GM18508 (cell line): ENCODE results near the gene ADAMTS8.

Experiments
- ATAC-seq: cut with Tn5 transposase; IDR thresholded peaks from one replicate; pipeline ENCODE4 v1.9.1; 2021; ENCODE audit warnings: moderate number of reproducible peaks; ENCODE audit not compliant: insufficient read depth, unreplicated experiment

The ADAMTS8 gene

DNA sequence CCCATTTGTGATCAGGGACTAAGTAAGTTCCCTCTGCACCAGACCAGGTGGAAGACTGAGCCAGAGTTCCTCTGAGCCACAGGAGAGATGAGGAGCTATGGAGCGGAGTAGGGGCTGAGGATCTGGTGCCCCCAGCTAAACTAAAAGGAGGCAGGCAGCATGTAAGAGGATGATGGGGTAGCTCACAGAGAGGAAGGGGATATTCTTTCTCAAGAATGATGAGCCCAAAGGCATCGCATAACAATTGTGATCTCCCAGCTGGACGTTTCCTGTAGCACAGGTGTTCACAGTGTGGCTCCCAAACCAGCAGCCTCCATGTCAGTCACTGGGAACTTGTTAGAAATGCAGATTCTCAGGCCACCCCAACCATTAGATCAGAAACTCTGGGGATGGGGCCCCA lies 24.4 kb downstream of the ADAMTS8 start:
- no peak for ATAC-seq

DNA sequence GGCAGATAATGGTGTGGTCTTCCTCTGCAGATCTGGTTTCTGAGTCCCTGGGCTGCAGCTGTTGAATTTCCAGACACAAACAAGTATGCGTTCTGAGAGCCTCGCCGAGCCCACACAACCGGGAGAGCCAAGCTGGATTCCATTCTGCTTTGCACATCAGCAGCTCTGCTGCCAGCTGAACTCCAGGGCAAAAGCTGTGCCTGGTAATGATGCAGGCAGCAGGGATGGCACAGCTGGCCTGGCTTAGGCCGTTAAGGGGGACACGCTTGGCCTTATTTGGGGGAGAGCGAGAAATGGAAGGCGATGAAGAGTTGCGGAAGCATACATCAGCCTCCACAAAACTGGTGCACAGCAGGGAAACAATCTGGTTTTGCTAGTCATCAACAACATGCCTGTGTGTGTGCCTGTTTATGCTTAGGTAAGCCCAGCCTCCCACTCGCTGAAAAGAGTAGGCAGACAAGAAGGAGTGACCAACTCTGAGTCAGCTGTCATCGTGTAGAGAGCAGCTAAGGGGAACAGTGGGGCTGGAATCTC lies 25.1 kb downstream of the ADAMTS8 start:
- no peak for ATAC-seq

GRCh38 chr11:130402570-130402969 lies 25.8 kb downstream of the ADAMTS8 start:
- no peak for ATAC-seq

- ATAC-seq, result no peak
Measured at GRCh38 chr11:130400781-130401483, 27.5 kb downstream of the ADAMTS8 start.

- ATAC-seq, result no peak
Measured at GRCh38 chr11:130399196-130399595, 29.2 kb downstream of the ADAMTS8 start.

- no peak for ATAC-seq
Measured at GRCh38 chr11:130397780-130398179, 30.6 kb downstream of the ADAMTS8 start.

DNA sequence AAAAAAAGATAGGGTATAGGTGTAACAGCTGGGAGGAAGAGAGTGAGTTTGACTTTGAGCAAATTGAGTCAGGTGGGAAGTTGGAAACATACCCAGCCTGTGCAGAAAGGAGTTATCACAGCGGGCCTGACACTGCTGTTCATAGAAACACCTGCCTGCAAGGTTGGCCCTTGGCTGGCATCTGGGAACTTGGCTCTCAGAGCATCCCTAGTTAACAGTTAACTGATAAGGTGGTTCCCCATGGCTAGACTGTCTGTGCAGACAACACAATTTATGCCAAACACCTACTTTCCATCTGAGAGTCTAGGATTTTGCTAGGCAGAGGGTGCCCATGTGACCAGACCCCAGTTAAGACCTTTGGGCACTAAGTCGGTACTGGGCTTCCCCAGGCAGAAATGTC lies 31.4 kb downstream of the ADAMTS8 start:
- no peak for ATAC-seq

DNA sequence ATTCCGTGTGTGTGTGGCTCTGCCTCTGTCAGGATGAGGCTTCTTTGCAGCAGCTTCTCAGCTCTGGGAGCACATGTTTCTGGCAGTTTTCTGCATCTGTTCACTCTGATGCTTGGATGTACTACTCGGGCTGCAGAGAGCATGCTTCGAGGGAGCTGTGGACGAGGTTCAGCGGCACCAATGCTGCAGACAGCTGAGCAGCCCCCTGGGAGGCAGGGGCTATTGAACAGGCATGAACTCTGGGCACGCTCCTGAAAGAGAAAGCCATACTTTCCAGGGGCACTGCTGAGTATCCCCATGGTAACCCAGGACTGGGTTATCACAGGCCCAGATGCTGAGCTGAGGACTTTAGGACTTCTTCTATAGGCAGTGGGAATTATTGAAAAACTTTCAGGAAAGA lies 33.8 kb downstream of the ADAMTS8 start:
- ATAC-seq, result no peak

DNA sequence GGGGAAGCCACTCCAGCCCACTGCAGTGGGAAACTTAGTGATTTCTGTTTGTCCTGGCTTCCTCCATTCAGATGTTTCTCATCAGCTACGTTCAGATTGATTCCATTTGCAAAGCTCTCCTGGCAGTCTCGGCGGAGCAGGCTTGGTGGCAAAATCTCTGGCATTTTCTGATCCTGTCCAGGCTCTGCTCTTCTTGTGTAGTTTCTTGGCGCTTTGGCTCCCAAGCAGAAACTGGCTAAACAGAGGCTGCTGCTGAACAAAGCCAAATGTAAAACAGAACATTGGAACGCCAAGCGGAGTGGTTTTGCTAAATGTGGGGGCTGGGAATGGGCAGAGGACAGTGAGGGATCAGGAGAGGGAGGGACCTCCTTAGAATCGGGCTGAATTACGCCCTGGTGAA lies 36.7 kb downstream of the ADAMTS8 start:
- ATAC-seq, result no peak

GRCh38 chr11:130390071-130390758 lies 38.2 kb downstream of the ADAMTS8 start:
- ATAC-seq, result no peak

- ATAC-seq, result no peak
Measured at GRCh38 chr11:130389335-130389935, 39.0 kb downstream of the ADAMTS8 start.

DNA sequence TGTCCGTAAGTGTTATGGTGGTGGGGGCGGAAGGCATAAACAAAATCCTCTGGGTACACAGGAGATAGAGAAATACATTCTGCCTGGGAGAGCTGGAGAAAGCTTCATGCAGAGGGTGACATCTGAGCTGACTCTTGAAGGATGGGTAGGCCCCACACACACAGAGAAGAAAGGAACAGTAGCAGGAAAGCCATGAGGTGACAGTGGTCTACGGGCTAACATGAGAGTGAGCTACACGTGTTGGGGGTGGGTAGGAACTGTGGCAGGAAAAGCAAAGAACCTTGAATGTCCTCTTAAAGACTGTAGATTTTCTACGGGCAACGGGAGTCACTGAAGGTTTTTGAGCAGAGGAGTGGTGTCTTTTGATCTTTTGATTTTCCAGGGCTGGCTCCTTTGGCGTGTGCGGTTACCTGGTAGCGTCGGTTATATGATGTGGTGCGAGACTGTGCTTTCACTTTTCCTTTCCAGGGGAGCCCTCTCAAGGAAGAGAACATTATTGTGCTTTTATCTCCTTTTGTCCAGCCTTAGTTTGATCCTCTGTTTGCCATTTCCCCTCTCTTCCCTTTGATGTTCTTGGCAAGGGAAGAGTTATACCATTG lies 39.7 kb downstream of the ADAMTS8 start:
- no peak for ATAC-seq

DNA sequence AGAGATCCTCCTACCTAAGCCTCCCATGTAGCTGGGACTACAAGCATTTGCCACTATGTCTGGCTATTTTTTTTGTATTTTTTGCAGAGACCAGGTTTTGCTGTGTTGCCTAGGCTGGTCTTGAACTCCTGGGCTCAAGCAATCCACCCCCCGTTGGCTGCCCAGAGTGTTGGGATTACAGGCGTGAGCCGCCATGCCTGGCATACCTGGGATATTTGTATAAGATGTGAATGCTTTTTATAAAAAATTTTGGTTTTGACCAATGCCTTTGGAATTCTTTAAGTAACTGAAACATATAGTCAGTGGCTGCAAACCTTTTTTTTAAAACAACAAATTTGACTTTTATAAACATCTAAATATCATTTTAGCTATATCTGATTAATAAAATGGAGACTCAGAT lies 42.4 kb downstream of the ADAMTS8 start:
- ATAC-seq, result no peak

DNA sequence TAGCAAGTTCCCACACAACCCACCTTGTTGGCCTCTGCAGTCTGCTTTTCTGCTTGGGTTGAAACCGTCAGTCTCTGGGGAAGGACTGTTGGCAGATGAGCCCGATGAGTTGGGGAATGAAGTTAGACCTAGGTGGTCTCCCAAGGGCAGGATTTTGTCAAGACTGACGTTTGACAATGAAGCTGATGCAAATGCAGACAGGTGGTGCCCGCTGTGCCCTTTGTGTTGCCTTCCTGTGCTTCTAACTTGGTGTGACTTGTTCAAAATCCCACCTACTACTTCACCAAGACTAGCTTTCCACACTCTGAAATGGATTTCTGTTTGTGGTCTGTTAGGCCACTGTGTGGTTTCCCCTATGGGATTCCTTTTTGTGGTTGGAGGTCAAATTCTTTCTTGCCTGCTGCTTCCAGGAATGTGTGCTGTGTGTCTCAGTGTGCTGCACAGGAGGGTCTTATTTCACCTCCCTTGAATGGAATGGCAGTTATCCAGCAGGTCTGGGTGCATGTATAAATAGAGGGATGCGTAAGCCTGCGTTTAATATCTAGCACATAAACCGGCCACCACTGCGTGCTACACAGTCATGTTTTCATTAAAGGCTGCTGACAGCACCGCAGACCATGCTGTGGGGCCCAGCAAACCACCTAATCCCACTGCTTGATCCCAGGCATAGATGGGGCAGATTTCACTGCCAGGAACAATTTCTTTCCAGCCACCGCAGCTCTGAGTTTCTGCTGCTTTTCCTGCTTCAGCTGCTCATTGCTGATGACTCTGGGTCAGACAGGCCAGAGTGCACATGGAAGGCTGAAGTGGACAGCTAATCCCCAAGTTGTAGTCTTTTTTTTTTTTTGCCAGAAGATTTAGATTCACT lies 44.8 kb downstream of the ADAMTS8 start:
- ATAC-seq, result no peak

GRCh38 chr11:130381317-130381716 lies 47.1 kb downstream of the ADAMTS8 start:
- no peak for ATAC-seq

DNA sequence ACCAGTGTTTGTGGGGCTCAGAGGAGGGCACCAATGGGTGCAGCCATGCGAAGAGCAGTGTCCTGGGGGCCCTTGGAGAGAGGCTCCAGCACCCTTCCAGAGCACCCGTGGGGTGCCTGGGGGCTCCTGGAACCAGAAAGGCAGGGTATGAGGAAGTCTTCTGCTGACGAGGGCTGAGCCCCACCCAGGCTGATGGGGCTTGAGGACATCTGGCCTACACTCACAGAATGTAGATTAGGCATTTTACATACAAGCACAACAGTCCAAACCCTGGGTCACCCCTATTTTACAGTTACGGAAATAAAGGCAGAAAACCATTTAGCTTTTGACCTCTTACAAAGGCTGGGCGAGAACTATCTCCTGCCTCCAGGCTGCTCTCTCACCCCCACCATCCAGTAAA lies 47.6 kb downstream of the ADAMTS8 start:
- no peak for ATAC-seq

DNA sequence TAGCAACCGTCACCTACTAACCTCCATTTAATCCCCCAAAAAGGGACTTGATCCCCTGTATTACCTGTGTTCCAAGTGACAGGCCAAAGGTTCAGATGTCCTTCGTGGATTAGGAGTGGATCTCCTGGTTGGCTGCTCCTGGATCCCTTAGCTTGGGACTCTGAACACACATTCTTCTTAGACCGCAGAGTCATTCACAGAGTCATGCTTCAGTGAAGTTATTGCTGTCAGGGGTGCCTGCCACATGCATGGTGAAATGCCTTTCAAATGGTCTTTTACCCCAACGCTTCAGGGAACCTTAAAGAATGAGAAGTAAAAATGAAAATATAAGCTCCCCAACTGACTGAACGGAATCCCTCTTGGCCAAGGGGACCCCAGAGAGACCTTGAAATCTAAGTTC lies 49.1 kb downstream of the ADAMTS8 start:
- ATAC-seq, result no peak

- ATAC-seq, result no peak
Measured at GRCh38 chr11:130370845-130371590, 57.4 kb downstream of the ADAMTS8 start.

GRCh38 chr11:130369713-130370112 lies 58.7 kb downstream of the ADAMTS8 start:
- no peak for ATAC-seq
